GM12878 (cell line): ENCODE measurements around the gene PLA2G4A. TPM values are rescaled to one million over a fixed set of nuclear protein-coding genes. Genes with fewer than 3 reads are reported as not detected.

Experiments used
- ATAC-seq: fragments of 200-7000 bp; cut with Tn5 transposase; 3 replicates; pipeline ENCODE4 v1.9.1; 2020; ENCODE audit warnings: mild to moderate bottlenecking, moderate library complexity
- BruUV-seq: library from RNA; stranded (reverse); fragments of 400-500 nt; replicated peaks from 2 replicates; lab custom pipeline; 2021; lab: Mats Ljungman, UMichigan
- CTCF ChIA-PET: fragments of 300-600 bp; sonication (Branson Sonifier 250); formaldehyde crosslinking; extraction: SDS; loops from one replicate; lab custom pipeline; 2021; ENCODE audit warnings: inconsistent platforms; lab: Yijun Ruan, JAX
- POLR2A ChIA-PET: fragments of 350-600 bp; formaldehyde crosslinking; extraction: SDS; loops from one replicate; lab custom pipeline; 2021; ENCODE audit warnings: inconsistent platforms; lab: Charles Lee
- RAD21 ChIA-PET: fragments of 300-600 bp; sonication (Branson Sonifier 250); formaldehyde crosslinking; loops from one replicate; lab custom pipeline; 2023; ENCODE audit warnings: antibody characterized with exemption; ENCODE audit not compliant: unreplicated experiment; lab: Charles Lee
- SMC1A ChIA-PET: fragments of 300-600 bp; sonication (Branson Sonifier 250); formaldehyde crosslinking; loops from one replicate; lab custom pipeline; 2023; ENCODE audit not compliant: unreplicated experiment, uncharacterized antibody; lab: Charles Lee
- DNase-seq: peaks from one replicate; pipeline ENCODE4 v3.0.0-alpha.2; 2011; ENCODE audit warnings: low read depth, low spot score
- FAIRE-seq: peaks from 3 replicates; lab custom pipeline; 2011; peaks lifted over from hg19 to GRCh38; lab: Jason Lieb, UNC
- H2AFZ ChIP-seq: 2 replicates; pipeline ENCODE4 v1.6.0; 2011; ENCODE audit warnings: low read depth, low read length, control low read depth; ENCODE audit not compliant: control insufficient read depth
- H3K27ac ChIP-seq: 2 replicates; pipeline ENCODE4 v1.5.1; 2011; ENCODE audit warnings: control low read depth; ENCODE audit not compliant: control insufficient read depth, insufficient read depth
- H3K27me3 ChIP-seq, 2 experiments: replicated peaks in 1 of 2; 2 replicates each; pipeline versions ENCODE4 v1.6.0 to v1.6.1; 2011; ENCODE audit warnings: low read length in 1 of 2; ENCODE audit not compliant: control insufficient read depth in 2 of 2, insufficient read depth in 2 of 2
- H3K36me3 ChIP-seq, 2 experiments: 2 replicates each; pipeline ENCODE4 v1.5.1; 2011; ENCODE audit warnings: low read length in 1 of 2; ENCODE audit not compliant: control insufficient read depth in 2 of 2, insufficient read depth in 2 of 2
- H3K4me1 ChIP-seq: 2 replicates; pipeline ENCODE4 v1.6.1; 2011; ENCODE audit warnings: mild to moderate bottlenecking, low read length, moderate library complexity, mixed read lengths; ENCODE audit not compliant: control insufficient read depth, insufficient read depth
- H3K4me2 ChIP-seq: 2 replicates; pipeline ENCODE4 v1.6.0; 2011; ENCODE audit warnings: control low read depth; ENCODE audit not compliant: control insufficient read depth, insufficient read depth
- H3K4me3 ChIP-seq: fragments of 200-600 bp; sonication (generic); 2 replicates; pipeline ENCODE4 v1.5.1; 2016
- H3K79me2 ChIP-seq: 2 replicates; pipeline ENCODE4 v1.6.0; 2011; ENCODE audit warnings: low read length; ENCODE audit not compliant: control insufficient read depth, insufficient read depth
- H3K9ac ChIP-seq: 2 replicates; pipeline ENCODE4 v1.8.0; 2011; ENCODE audit warnings: low read length, control low read depth, mixed read lengths; ENCODE audit not compliant: control insufficient read depth, insufficient read depth
- H3K9me3 ChIP-seq: replicated peaks from 3 replicates; pipeline ENCODE4 v1.5.1; 2011; ENCODE audit warnings: mild to moderate bottlenecking, low read length; ENCODE audit not compliant: control insufficient read depth, insufficient read depth
- H4K20me1 ChIP-seq: 2 replicates; pipeline ENCODE4 v1.6.0; 2011; ENCODE audit not compliant: control insufficient read depth, insufficient read depth
- BRCA1 ChIP-seq: IDR thresholded peaks from 2 replicates; pipeline ENCODE4 v1.6.1; 2011; ENCODE audit warnings: low read depth, low read length, improper control_type of control experiment
- CBFB ChIP-seq: IDR thresholded peaks from 2 replicates; pipeline ENCODE4 v1.6.1; 2016; ENCODE audit warnings: antibody characterized with exemption, low read depth
- CREB1 ChIP-seq: IDR thresholded peaks from 2 replicates; pipeline ENCODE4 v1.6.1; 2012; ENCODE audit warnings: low read depth, mild to moderate bottlenecking, inconsistent platforms
- E2F8 ChIP-seq: fragments of 450-650 bp; IDR thresholded peaks from 2 replicates; pipeline ENCODE4 v1.6.1; 2018; ENCODE audit warnings: mild to moderate bottlenecking, low read depth, moderate library complexity; ENCODE audit not compliant: partially characterized antibody
- EGR1 ChIP-seq, 2 experiments: IDR thresholded peaks; 1 replicate in 1 of 2; 2 replicates in 1 of 2; pipeline ENCODE4 v1.6.1; 2011 to 2012; ENCODE audit warnings: low read depth in 2 of 2, low read length in 2 of 2, borderline replicate concordance in 1 of 2, mild to moderate bottlenecking in 1 of 2, moderate library complexity in 1 of 2
- FOXK2 ChIP-seq: fragments of 450-650 bp; IDR thresholded peaks from 2 replicates; pipeline ENCODE4 v1.6.1; 2017; ENCODE audit warnings: mild to moderate bottlenecking, moderate library complexity
- MAX ChIP-seq: IDR thresholded peaks from 2 replicates; pipeline ENCODE4 v1.6.1; 2012; ENCODE audit warnings: low read depth, low read length, improper control_type of control experiment
- RCOR1 ChIP-seq: conservative IDR thresholded peaks from 2 replicates; pipeline ENCODE4 v1.6.1; 2012; ENCODE audit warnings: low read depth, low read length, improper control_type of control experiment
- RFX5 ChIP-seq: IDR thresholded peaks from 2 replicates; pipeline ENCODE4 v1.6.1; 2011; ENCODE audit warnings: low read depth, low read length, improper control_type of control experiment
- SREBF1 ChIP-seq: IDR thresholded peaks from 2 replicates; pipeline ENCODE4 v1.6.1; 2012; ENCODE audit warnings: mild to moderate bottlenecking, low read length
- STAT1 ChIP-seq: fragments of 450-650 bp; conservative IDR thresholded peaks from 2 replicates; pipeline ENCODE4 v1.6.1; 2014; ENCODE audit warnings: antibody characterized with exemption, mild to moderate bottlenecking
- SUPT20H ChIP-seq: IDR thresholded peaks from 2 replicates; pipeline ENCODE4 v1.6.1; 2011; ENCODE audit warnings: low read depth, mild to moderate bottlenecking, low read length, moderate library complexity, borderline replicate concordance; ENCODE audit not compliant: control insufficient read depth
- TCF3 ChIP-seq: IDR thresholded peaks from 2 replicates; pipeline ENCODE4 v1.6.1; 2012; ENCODE audit warnings: low read depth, mild to moderate bottlenecking, low read length, borderline replicate concordance; ENCODE audit not compliant: insufficient read depth
- ZNF274 ChIP-seq: IDR thresholded peaks from one replicate; pipeline ENCODE4 v1.8.0; 2011; ENCODE audit not compliant: insufficient read length, insufficient read depth
- ZZZ3 ChIP-seq: IDR thresholded peaks from 2 replicates; pipeline ENCODE4 v1.6.1; 2011; ENCODE audit warnings: low read depth; ENCODE audit not compliant: control insufficient read depth, insufficient read length
- WGBS: methylation state at CpG from one replicate; pipeline ENCODE4 v1.1.6; 2016; ENCODE audit warnings: low lambda C conversion rate; ENCODE audit not compliant: insufficient replicate concordance, insufficient coverage; ENCODE audit errors: missing lambda C conversion rate; 5-methylcytosine and 5-hydroxymethylcytosine counted together
- in situ Hi-C: fragments of 300-500 bp; cut with MboI; formaldehyde crosslinking; loops from 9 replicates; pipeline ENCODE4 v1.14.3; 2018; ENCODE audit warnings: mixed read lengths
- intact Hi-C: fragments of 100-400 bp; cut with micrococcal nuclease; formaldehyde crosslinking; loops from one replicate; pipeline ENCODE4 v1.14.2; 2022; ENCODE audit not compliant: unreplicated experiment
- polyA plus RNA-seq, 11 experiments: library from polyadenylated mRNA; depleted of rRNA in 4 of 11; unstranded in 6 of 11; stranded (reverse) in 5 of 11; fragments of >200 nt; fragmentation: Nextera tagmentation in 4 of 11; fragmentation: Illumina TruSeq in 1 of 11; extraction: Ambion mirVana in 4 of 11; extraction: Trizol in 1 of 11; gene quantifications; 1 replicate in 1 of 11; 2 replicates in 10 of 11; pipeline versions ENCODE4 v1.2.1 to v1.2.3, GENCODE V29; 2011 to 2016; ENCODE audit warnings: inconsistent platforms in 2 of 11, missing spikeins in 2 of 11, low read depth in 1 of 11
- total RNA-seq, 4 experiments: library from RNA; depleted of rRNA in 3 of 4; stranded (reverse); fragments of >200 nt in 3 of 4; fragmentation: Illumina TruSeq in 1 of 4; extraction: Trizol in 1 of 4; gene quantifications; 2 replicates each; pipeline versions ENCODE4 v1.2.1 to v1.2.3, GENCODE V29; 2013 to 2021
- TF ChIP-seq, protein P1 (sequence below): fragments of 450-650 bp; IDR thresholded peaks from 2 replicates; pipeline ENCODE4 v1.6.1; 2016; ENCODE audit warnings: mild to moderate bottlenecking, moderate library complexity, borderline replicate concordance

PLA2G4A gene
- total and polyA plus RNA-seq, 10 of the 15 experiments (the other 5 are each of a cell fraction or from before 2014, with no cell fraction given) = 0.70 to 3.3 (median 1.5) TPM; not detected in 1

GRCh38 chr1:186976700-186977099, 148.0 kb downstream of the PLA2G4A start (continued):
- no peak for TF ChIP-seq E2F8

DNA sequence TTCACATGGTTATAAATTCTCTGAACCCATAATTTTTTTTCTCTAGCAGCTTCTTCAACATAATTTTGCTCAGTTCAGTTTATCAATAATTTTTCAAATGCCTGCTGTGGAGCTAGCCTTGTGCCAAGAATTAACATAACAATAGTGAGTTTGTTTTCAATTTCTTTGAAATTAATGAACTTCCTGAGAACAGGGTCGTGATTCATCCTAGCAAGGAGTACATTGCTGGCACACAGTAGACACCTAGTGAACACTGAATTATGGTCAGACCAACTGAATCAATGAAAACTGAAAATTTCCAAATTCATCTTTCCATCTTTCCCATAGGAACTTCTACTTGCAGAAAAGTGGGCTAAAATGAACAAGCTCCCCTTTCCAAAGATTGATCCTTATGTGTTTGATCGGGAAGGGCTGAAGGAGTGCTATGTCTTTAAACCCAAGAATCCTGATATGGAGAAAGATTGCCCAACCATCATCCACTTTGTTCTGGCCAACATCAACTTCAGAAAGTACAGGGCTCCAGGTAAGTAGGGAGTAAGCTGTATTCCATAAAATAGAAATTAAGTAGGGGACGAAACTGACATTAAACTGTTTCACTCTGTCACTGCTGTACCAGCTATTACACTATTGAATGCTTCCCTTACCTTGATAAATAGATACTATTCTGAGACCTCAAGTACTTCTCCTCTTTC, 148.7 kb downstream of the PLA2G4A start:
- no peak for FAIRE-seq
- no peak for ATAC-seq
- Histone ChIP-seq H3K4me1 (no peaks in the 10 kb centered on the region), H4K20me1 (no peaks in the 10 kb centered on the region), H3K4me3 (no peak overlapping the region), H3K79me2 (no peaks in the 10 kb centered on the region), H3K4me2 (no peak overlapping the region), H2AFZ (no peak overlapping the region), H3K36me3 (no peaks in the 10 kb centered on the region), H3K9ac (no peak overlapping the region), H3K27ac (no peak overlapping the region), H3K27me3 (no peaks in the 10 kb centered on the region), H3K9me3 (no peaks in the 10 kb centered on the region)
- intact Hi-C loops (no loop called here), in situ Hi-C loops (no loop called here)
- ChIA-PET POLR2A (no interaction called here), RAD21 (no interaction called here), SMC1A (interaction anchor here (0.9 kb wide), 1 partner anchor 9 kb away, joined by 3 read pairs; no protein-coding TSS in a partner anchor), CTCF (interaction anchor here (0.6 to 1.6 kb wide), 2 partner anchors 9 to 17 kb away, joined by 3 to 10 read pairs; no protein-coding TSS in a partner anchor)
- DNase-seq = no peak
- WGBS = 41% methylated on average over 3 of the region's 3 CpGs
- BruUV-seq = no TSS peak
- TF ChIP-seq, protein P1, sequence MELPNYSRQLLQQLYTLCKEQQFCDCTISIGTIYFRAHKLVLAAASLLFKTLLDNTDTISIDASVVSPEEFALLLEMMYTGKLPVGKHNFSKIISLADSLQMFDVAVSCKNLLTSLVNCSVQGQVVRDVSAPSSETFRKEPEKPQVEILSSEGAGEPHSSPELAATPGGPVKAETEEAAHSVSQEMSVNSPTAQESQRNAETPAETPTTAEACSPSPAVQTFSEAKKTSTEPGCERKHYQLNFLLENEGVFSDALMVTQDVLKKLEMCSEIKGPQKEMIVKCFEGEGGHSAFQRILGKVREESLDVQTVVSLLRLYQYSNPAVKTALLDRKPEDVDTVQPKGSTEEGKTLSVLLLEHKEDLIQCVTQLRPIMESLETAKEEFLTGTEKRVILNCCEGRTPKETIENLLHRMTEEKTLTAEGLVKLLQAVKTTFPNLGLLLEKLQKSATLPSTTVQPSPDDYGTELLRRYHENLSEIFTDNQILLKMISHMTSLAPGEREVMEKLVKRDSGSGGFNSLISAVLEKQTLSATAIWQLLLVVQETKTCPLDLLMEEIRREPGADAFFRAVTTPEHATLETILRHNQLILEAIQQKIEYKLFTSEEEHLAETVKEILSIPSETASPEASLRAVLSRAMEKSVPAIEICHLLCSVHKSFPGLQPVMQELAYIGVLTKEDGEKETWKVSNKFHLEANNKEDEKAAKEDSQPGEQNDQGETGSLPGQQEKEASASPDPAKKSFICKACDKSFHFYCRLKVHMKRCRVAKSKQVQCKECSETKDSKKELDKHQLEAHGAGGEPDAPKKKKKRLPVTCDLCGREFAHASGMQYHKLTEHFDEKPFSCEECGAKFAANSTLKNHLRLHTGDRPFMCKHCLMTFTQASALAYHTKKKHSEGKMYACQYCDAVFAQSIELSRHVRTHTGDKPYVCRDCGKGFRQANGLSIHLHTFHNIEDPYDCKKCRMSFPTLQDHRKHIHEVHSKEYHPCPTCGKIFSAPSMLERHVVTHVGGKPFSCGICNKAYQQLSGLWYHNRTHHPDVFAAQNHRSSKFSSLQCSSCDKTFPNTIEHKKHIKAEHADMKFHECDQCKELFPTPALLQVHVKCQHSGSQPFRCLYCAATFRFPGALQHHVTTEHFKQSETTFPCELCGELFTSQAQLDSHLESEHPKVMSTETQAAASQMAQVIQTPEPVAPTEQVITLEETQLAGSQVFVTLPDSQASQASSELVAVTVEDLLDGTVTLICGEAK = no peak
- no peak for TF ChIP-seq CBFB
- no peak for TF ChIP-seq ZZZ3
- no peak for TF ChIP-seq MAX
- TF ChIP-seq SREBF1 = no peak
- no peak for TF ChIP-seq RFX5
- TF ChIP-seq EGR1 (IDR thresholded peaks at IDR 0.05; ENCODE audit: borderline replicate concordance in 1 of 2, low read depth in 2 of 2, low read length in 2 of 2) = no peak
- TF ChIP-seq CREB1 = no peak
- no peak for TF ChIP-seq BRCA1
- TF ChIP-seq FOXK2 = no peak
- TF ChIP-seq TCF3 = no peak
- no peak for TF ChIP-seq STAT1
- TF ChIP-seq ZNF274 = no peak
- no peak for TF ChIP-seq RCOR1
- TF ChIP-seq SUPT20H = no peak
